GM12873 (cell line): ENCODE measurements around the gene MAGEA4.

Experiments
- TF ChIP-seq, protein P1 (sequence below): IDR thresholded peaks from 2 replicates; pipeline ENCODE4 v1.5.1; 2012; ENCODE audit warnings: low read depth, mild to moderate bottlenecking, moderate library complexity, low read length, control low read depth; ENCODE audit not compliant: insufficient read depth; ENCODE audit errors: missing control alignments

Gene MAGEA4

DNA sequence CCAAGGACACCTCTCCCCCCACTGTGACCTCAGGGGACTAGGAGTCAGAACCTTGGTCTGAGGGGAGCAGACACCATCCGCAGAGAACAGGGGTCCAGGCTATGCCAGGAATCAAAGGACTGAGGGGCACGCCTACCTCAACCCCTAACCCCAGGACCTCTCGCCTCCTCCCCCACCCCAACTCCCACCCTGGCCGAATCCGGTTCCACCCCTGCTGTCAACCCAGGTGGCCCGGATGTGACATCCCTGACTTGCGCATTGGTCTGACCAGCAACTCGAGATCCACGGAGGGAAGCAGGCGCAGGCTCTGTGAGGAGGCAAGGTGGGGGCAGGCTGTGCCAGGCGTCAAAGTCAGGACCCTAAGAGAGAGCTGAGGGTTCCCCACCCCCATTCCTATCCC lies 468 bp upstream of the MAGEA4 start:
- TF ChIP-seq, protein P1, sequence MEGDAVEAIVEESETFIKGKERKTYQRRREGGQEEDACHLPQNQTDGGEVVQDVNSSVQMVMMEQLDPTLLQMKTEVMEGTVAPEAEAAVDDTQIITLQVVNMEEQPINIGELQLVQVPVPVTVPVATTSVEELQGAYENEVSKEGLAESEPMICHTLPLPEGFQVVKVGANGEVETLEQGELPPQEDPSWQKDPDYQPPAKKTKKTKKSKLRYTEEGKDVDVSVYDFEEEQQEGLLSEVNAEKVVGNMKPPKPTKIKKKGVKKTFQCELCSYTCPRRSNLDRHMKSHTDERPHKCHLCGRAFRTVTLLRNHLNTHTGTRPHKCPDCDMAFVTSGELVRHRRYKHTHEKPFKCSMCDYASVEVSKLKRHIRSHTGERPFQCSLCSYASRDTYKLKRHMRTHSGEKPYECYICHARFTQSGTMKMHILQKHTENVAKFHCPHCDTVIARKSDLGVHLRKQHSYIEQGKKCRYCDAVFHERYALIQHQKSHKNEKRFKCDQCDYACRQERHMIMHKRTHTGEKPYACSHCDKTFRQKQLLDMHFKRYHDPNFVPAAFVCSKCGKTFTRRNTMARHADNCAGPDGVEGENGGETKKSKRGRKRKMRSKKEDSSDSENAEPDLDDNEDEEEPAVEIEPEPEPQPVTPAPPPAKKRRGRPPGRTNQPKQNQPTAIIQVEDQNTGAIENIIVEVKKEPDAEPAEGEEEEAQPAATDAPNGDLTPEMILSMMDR, result no peak

DNA sequence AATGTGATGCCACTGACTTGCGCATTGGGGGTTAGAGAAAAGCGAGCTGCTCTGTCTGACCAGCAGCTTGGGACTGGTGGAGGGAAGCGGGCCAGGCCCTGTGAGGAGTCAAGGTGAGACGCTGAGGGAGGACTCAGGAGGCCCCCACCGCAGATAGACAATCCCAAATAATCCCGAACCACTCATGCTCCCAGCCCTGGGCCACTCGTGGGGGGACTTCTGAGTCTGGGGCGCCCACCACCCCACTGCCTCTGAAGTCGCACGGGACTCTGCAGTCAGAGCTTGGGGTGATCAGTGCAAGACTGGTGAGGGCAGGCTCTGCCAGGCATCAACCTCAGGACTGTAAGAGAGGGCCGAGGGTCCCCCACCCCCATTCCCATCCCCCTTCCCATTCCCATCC lies 6.9 kb downstream of the MAGEA4 start:
- TF ChIP-seq, protein P1, result no peak

DNA sequence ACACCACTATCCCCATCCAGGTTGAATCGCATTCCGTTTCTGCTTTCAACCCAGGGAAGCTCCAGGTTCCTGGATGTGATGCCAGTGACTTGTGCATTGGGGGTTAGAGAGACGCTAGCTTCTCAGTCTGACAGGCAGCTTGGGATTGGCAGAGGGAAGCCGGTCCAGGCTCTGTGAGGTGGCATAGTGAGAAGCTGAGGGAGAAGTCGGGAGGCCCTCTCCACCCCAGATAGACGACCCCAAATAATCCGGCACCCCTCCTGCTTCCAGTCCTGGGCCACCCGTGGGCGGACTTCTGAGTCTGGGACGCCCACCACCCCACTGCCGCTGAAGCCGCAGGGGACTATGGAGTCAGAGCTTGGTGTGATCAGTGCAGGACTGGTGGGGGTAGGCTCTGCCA lies 7.4 kb downstream of the MAGEA4 start:
- TF ChIP-seq, protein P1, result no peak

- TF ChIP-seq, protein P1, result no peak
Measured at GRCh38 chrX:151920530-151920929, 7.8 kb downstream of the MAGEA4 start.

DNA sequence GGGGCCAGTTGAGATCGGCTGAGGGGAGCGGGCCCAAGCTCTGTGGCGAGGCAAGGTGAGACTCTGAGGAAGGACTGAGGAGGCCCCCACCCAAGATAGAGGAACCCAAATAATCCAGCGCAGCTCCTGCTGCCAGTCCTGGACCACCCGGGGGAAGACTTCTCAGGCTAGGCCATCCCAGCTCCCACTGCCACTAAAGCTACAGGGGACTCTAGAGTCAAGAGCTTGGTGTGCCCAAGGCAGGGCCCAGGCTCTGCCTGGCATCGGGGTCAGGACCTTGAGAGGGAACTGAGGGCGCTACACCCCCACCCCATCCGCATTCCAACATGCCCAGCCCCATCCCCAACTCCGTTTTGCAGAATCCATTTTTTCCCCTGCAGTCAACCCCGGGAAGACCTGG lies 8.6 kb downstream of the MAGEA4 start:
- TF ChIP-seq, protein P1, result no peak

DNA sequence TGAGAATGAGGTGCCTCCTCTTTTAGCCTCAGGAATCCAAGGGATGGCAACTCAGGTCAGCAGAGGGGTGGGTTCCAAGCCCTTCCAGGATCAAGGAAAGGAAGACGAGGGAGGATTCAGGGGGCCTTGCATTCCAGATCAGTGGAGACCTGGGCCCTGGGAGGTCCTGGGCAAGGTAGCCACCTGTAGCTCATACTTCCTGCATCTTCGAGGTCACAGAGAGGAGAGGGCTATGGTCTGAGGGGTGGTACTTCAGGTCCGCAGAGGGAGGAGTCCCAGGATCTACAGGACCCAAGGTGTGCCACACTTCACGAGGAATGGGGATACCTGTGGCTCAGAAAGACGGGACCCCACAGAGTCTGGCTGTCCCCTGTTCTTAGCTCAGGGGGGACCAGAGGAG lies 9.2 kb downstream of the MAGEA4 start:
- TF ChIP-seq, protein P1, result no peak

DNA sequence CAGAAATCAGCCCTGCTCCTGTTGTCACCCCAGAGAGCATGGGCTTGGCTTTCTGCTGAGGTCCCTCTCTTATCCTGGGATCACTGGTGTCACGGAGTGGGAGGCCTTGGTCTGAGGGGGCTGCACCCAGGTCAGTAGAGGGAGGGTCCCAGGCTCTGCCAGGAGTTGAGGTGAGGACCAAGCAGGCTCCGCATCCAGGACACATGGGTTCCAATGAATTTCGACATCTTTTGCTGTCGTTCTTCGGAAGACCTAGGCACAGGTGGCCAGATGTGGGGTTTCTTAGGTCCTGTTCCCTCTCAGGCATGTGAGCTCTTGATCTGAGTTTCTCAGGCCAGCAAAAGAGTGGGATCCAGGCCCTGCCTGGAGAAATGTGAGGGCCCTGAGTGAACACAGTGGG lies 10.0 kb downstream of the MAGEA4 start:
- TF ChIP-seq, protein P1, result no peak
